ENCODE measurements around the gene PPP1R3F.

PPP1R3F gene

GRCh38 chrX:49277535-49277830 is 7.9 kb downstream of the PPP1R3F start:
- TF ChIP-seq CTCF (IDR thresholded peaks at IDR 0.05; ENCODE audit: control insufficient read depth, extremely low read depth, insufficient read depth), result no peak
- no peak for DNase-seq (ENCODE audit: low read depth)
- H3K4me3 ChIP-seq (ENCODE audit: low read depth, low read length), result no peak overlapping the region

DNA sequence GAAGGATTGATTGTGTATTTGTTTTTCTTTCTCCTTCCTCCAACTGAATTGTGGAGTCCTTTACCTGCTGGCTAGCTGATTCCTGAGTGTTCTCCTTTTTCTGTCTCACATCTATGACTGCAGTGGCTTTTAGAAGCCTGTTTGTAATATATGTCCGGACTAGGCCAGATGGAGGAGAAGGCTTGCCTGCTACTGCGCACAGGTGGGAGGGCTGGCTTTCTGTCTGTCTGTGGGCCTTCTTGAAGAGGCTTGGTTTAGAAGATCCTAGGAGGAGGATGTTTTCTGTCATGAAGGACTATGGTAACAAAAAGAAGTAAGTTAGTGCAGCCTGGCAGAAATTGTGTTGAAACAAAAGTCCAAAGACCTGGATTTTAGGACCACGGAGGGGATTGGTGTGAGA is 8.5 kb downstream of the PPP1R3F start:
- no peak for TF ChIP-seq CTCF (IDR thresholded peaks at IDR 0.05; ENCODE audit: control insufficient read depth, extremely low read depth, insufficient read depth)
- no peak overlapping the region for H3K4me3 ChIP-seq (ENCODE audit: low read depth, low read length)

GRCh38 chrX:49282647-49283011 is 13.0 kb downstream of the PPP1R3F start:
- no peak for TF ChIP-seq CTCF (IDR thresholded peaks at IDR 0.05; ENCODE audit: control insufficient read depth, extremely low read depth, insufficient read depth)
- no peak for DNase-seq (ENCODE audit: low read depth)
- no peak overlapping the region for H3K4me3 ChIP-seq (ENCODE audit: low read depth, low read length)

More for the DNA sequence above, 8.5 kb downstream of the PPP1R3F start:
- DNase-seq (ENCODE audit: low read depth), result no peak

DNA sequence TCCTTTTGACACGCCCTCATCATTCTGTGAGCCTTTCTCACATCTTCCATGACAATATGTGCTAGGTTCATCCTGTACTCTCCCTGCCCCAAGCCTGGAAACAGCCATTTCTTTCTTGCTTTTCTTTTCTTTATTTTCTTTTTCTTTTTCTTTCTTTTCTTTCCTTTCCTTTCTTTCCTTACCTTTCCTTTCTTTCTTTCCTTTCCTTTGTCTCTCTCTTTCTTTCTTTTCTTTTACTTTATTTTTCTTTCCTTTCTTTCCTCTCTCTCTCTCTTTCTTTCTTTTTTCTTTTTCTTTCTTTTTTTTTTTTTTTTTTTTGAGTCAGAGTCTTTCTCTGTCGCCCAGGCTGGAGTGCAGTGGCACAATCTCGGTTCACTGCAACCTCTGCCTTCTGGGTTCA is 14.6 kb downstream of the PPP1R3F start:
- TF ChIP-seq CTCF (IDR thresholded peaks at IDR 0.05; ENCODE audit: control insufficient read depth, extremely low read depth, insufficient read depth), result no peak
- H3K4me3 ChIP-seq (ENCODE audit: low read depth, low read length), result no peak overlapping the region
- DNase-seq (ENCODE audit: low read depth), result no peak

DNA sequence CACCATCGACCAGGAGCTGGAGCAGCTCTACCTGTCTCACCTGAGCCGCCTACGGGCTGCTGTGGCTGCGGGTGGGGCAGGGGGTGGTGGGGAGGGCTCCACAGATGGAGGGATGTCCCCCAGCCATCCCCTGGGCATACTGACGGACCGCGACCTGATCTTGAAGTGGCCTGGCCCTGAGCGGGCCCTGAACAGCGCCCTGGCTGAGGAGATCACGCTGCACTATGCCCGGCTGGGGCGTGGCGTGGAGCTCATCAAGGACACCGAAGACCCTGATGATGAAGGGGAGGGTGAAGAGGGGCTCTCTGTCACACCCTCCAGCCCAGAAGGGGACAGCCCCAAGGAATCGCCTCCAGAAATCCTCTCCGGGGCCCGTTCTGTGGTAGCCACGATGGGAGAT is 16.5 kb downstream of the PPP1R3F start:
- H3K4me3 ChIP-seq (ENCODE audit: low read depth, low read length), result no peak overlapping the region
- no peak for DNase-seq (ENCODE audit: low read depth)
- no peak for TF ChIP-seq CTCF (IDR thresholded peaks at IDR 0.05; ENCODE audit: control insufficient read depth, extremely low read depth, insufficient read depth)

DNA sequence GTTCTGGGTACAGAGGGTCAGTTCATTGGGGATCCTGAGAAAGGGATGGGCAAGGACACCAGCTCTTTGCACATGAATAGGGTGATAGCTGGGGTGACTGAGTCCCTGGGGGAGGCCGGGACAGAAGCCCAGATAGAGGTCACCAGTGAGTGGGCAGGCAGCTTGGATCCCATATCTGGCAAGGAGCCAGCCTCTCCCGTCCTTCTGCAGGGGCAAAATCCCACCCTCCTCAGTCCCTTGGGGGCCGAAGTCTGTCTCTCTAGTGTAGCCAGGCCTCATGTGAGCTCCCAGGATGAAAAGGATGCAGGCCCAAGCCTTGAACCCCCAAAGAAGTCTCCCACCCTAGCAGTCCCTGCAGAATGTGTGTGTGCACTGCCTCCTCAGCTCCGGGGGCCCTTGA is 17.0 kb downstream of the PPP1R3F start:
- no peak overlapping the region for H3K4me3 ChIP-seq (ENCODE audit: low read depth, low read length)
- no peak for TF ChIP-seq CTCF (IDR thresholded peaks at IDR 0.05; ENCODE audit: control insufficient read depth, extremely low read depth, insufficient read depth)
- no peak for DNase-seq (ENCODE audit: low read depth)

- no peak overlapping the region for H3K4me3 ChIP-seq (ENCODE audit: low read depth, low read length)
- TF ChIP-seq CTCF (IDR thresholded peaks at IDR 0.05; ENCODE audit: control insufficient read depth, extremely low read depth, insufficient read depth), result no peak
- DNase-seq (ENCODE audit: low read depth), result no peak
Observed at GRCh38 chrX:49287665-49288064, 18.1 kb downstream of the PPP1R3F start.

Data from LNCaP clone FGC (cell line).